HL-60 (cell line): ENCODE measurements around the gene SMC6.

ENCODE experiments used
- CTCF ChIP-seq: IDR thresholded peaks from one replicate; pipeline ENCODE4 v1.5.1; 2011; ENCODE audit warnings: low read length, control low read depth, inconsistent platforms; ENCODE audit not compliant: insufficient read depth
- POLR2AphosphoS5 ChIP-seq: IDR thresholded peaks from 2 replicates; pipeline ENCODE4 v1.6.1; 2012; ENCODE audit warnings: low read depth
- REST ChIP-seq: IDR thresholded peaks from 2 replicates; pipeline ENCODE4 v1.6.1; 2012; ENCODE audit warnings: low read depth; ENCODE audit not compliant: insufficient replicate concordance

DNA sequence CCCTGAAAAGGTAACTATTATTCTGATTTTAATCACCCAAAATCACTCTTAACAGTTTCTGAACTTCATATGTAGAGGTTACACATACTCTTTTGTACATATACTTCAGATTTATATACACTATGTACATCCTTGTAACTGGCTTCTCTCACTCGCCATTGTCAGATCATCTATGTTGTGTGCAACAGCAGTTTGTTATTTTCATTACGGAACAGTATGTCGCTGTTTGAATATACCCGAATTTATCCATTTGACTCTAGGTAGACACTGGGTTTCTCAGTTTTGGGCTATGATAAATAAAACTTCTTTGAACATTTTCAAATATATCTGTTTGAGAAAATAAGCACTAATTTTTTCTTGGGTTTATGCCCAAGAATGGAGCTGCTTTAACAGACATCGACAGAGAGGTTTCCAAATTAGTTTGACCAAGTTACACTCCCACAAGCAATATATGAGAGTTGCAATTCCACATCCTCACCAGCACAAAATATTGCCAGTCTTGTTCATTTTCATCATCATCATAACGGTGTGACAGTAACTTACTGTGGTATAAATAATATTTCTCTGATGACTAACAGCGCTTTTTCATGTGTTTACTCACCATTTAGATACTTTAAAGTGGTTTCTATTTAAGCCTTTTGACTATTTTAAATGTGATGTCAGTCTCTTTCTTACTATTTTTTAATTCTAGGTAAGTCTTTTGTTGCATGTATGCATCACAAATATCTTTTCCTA is 80.9 kb downstream of the SMC6 start:
- no peak for TF ChIP-seq CTCF
- TF ChIP-seq REST, result no peak
- TF ChIP-seq POLR2AphosphoS5, result no peak
